ENCODE data around the gene TANC2.

DNA sequence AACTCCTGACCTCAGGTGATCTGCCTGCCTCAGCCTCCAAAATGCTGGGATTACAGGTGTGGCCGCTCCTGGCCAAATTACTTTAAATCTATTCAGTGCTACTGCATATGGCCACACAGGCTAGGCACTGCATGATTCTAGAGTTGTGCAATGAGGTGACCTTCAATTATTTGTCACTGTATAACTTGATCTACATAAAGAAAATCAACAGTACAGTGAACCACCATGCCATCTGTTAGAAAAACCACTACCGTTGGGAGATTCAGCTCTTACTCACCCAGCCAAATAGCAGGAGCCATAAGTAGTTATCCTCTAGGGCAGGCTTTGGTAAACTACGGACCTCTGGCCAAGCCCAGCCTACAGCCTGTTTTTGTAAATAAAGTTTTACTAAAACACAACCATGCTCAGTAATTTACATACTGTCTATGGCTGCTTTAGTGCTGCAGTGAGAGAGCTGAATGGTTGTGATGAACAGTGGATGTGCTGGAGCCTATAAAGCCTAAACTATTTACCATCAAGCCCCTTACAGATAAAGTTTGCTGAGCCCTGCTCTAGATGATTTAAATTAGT lies 40.7 kb upstream of the TANC2 start:
- TF ChIP-seq CTCF (IDR thresholded peaks at IDR 0.05) (no peak), POLR2A (IDR thresholded peaks at IDR 0.05) (no peak)

Measured in esophagus squamous epithelium (tissue), 4 donors.